Immature natural killer cell (primary cell): ENCODE measurements around the gene TMPRSS6. TPM values are rescaled to one million over a fixed set of nuclear protein-coding genes. Genes with fewer than 3 reads are reported as not detected.
A peak's percentile ranks its signal among the peaks of the same experiment; 100 is the strongest.

ENCODE experiments used
- DNase-seq, 3 donors: peaks; one replicate each; pipeline ENCODE4 v3.0.0; 2022; ENCODE audit warnings: mixed read lengths in 1 of 3
- H3K27ac Mint-ChIP-seq, 6 donors: one replicate each; pipeline ENCODE4 v1.8.0; 2020; ENCODE audit warnings: mixed read lengths in 6 of 6, mild to moderate bottlenecking in 5 of 6, inconsistent platforms in 4 of 6, moderate library complexity in 3 of 6
- H3K27me3 Mint-ChIP-seq, 3 donors: one replicate each; pipeline ENCODE4 v1.8.0; 2020 to 2021; ENCODE audit warnings: low read depth in 3 of 3, mild to moderate bottlenecking in 3 of 3, mixed read lengths in 3 of 3, moderate library complexity in 3 of 3, inconsistent platforms in 1 of 3
- H3K36me3 Mint-ChIP-seq, 3 donors: one replicate each; pipeline ENCODE4 v1.8.0; 2020; ENCODE audit warnings: mixed read lengths in 3 of 3, inconsistent platforms in 2 of 3, mild to moderate bottlenecking in 2 of 3
- H3K4me1 Mint-ChIP-seq, 2 donors: one replicate each; pipeline ENCODE4 v1.8.0; 2020; ENCODE audit warnings: inconsistent platforms in 2 of 2, mild to moderate bottlenecking in 2 of 2, mixed read lengths in 2 of 2, moderate library complexity in 1 of 2
- H3K4me3 Mint-ChIP-seq, 5 donors: one replicate each; pipeline ENCODE4 v1.8.0; 2020; ENCODE audit warnings: mild to moderate bottlenecking in 5 of 5, mixed read lengths in 5 of 5, inconsistent platforms in 3 of 5, moderate library complexity in 3 of 5
- H3K9me3 Mint-ChIP-seq, 6 donors: one replicate each; pipeline ENCODE4 v1.8.0; 2020; ENCODE audit warnings: mild to moderate bottlenecking in 6 of 6, mixed read lengths in 6 of 6, inconsistent platforms in 4 of 6, moderate library complexity in 3 of 6
- polyA plus RNA-seq, 3 donors: library from polyadenylated mRNA; unstranded; fragments of 300-500 nt; fragmentation: Illumina TruSeq; gene quantifications; one replicate each; pipeline ENCODE4 v1.2.3, GENCODE V29; 2021

TMPRSS6 gene
- polyA plus RNA-seq, 3 donors from 2014 or later: 0.28 to 0.52 TPM; not detected in 1

DNA sequence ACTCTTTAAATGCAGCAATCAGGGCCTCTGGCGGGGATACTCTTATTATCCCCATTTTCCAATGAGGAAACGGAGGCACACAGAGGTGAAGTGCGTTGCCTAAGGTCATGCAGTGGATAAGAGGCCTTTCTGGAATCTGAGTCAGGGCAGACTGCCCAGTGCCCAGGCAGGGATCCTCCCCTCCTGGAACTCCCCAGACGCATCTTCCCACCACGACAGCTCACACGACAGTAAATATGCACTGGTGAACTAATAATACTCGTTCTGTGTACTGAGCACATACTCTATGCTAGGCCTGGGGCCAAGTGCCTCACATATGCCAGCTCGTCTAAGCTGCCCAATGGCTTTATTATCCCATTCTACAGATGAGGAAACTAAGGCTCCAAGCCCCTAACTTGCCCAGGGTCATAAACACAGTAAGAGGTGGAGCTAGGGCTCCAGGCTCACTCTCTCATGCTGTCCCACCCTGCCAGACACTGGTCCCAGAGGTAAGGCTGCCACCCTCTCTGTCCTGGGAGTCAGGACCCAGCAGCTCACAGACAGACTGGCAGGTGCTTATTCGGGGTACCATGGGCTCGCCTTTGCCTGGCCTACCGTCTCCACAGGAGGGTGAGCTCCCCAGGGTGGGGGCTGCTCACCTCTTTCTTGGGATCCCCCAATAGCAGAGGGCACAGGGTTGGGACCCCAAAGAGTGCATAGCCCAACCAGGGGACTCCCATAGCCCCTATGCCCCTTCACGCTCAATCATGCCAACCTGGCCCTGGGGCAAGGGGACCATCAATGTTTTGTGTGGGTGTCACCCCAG, 37.9 kb upstream of the TMPRSS6 start:
- peak overlapping the region; percentile 95 to 99 (median 96) for H3K27ac Mint-ChIP-seq
- H3K4me1 Mint-ChIP-seq: peaks cover 77 to 80% of the 10 kb centered on the region in 2 donors
- H3K27me3 Mint-ChIP-seq: peaks cover 36 to 52% (median 40%) of the 10 kb centered on the region in 3 donors
- peak overlapping the region; percentile 95 to 99 (median 99) for H3K4me3 Mint-ChIP-seq
- H3K36me3 Mint-ChIP-seq: peaks cover 40 to 70% (median 57%) of the 10 kb centered on the region in 3 donors
- no peak for DNase-seq
- peaks cover 0 to 4% (median 0%) of the 10 kb centered on the region in 6 donors for H3K9me3 Mint-ChIP-seq

DNA sequence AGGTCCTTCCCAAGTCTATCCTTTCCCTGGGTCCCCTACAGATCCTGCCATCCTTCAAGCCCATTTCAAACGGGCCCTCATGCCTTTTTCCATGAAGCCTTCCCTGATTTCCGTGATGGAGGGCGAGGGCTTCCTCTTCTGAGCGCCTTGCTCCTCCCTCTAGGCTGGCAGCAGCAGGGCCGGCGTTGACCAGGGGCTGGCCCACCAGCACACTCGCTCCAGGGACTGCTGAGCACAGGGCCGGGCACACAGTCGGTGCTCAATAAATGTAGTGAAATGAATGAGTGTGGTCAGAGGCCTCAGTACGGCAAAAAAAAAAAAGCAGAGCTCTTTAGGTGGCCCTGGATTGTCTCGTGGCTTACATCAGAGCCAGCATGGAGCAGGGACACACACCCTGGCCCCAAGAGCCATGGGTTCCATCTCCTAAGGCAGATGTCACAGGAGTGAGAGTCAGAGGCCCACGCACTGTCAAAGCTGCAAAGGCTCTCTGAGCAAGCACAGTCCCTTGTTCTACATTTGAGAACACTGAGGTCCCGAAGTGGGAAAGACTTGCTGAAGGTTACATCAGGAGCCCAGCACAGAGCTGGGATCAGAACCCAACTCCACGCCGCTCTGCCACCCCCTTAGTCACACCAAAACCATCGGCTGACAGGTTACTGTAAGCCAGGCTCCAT, 37.1 kb upstream of the TMPRSS6 start:
- Mint-ChIP-seq H3K4me3 (peak overlapping the region; percentile 95 to 99 (median 99)), H3K27ac (peak overlapping the region; percentile 95 to 99 (median 96)), H3K9me3 (peaks cover 0 to 4% (median 0%) of the 10 kb centered on the region in 6 donors), H3K27me3 (peaks cover 36 to 52% (median 40%) of the 10 kb centered on the region in 3 donors), H3K4me1 (peaks cover 76 to 80% of the 10 kb centered on the region in 2 donors), H3K36me3 (peaks cover 40 to 76% (median 59%) of the 10 kb centered on the region in 3 donors)
- DNase-seq: no peak

DNA sequence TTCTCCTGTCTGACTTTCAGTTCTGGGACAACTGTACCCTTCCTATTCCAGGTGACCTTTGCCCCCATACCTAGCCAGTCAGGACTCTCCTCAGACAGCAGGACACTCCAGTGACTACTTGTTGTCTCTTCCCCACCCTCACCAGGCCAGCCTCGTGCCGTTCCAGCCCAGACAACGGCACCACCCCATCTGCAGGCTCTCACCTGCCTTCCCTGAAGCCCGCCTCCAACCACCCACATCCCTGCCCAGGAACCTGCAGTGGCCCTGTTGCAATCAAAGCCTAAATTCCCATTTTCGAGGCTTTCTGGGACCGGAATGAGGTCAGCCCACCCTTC, 36.5 kb upstream of the TMPRSS6 start:
- H3K36me3 Mint-ChIP-seq: peaks cover 40 to 82% (median 59%) of the 10 kb centered on the region in 3 donors
- H3K9me3 Mint-ChIP-seq: peaks cover 0 to 4% (median 0%) of the 10 kb centered on the region in 6 donors
- H3K4me1 Mint-ChIP-seq: peaks cover 75 to 80% of the 10 kb centered on the region in 2 donors
- peak overlapping the region; percentile 95 to 99 (median 99) for H3K4me3 Mint-ChIP-seq
- H3K27me3 Mint-ChIP-seq: peaks cover 39 to 56% (median 39%) of the 10 kb centered on the region in 3 donors
- H3K27ac Mint-ChIP-seq: peak overlapping the region; percentile 95 to 99 (median 96)
- DNase-seq: no peak

DNA sequence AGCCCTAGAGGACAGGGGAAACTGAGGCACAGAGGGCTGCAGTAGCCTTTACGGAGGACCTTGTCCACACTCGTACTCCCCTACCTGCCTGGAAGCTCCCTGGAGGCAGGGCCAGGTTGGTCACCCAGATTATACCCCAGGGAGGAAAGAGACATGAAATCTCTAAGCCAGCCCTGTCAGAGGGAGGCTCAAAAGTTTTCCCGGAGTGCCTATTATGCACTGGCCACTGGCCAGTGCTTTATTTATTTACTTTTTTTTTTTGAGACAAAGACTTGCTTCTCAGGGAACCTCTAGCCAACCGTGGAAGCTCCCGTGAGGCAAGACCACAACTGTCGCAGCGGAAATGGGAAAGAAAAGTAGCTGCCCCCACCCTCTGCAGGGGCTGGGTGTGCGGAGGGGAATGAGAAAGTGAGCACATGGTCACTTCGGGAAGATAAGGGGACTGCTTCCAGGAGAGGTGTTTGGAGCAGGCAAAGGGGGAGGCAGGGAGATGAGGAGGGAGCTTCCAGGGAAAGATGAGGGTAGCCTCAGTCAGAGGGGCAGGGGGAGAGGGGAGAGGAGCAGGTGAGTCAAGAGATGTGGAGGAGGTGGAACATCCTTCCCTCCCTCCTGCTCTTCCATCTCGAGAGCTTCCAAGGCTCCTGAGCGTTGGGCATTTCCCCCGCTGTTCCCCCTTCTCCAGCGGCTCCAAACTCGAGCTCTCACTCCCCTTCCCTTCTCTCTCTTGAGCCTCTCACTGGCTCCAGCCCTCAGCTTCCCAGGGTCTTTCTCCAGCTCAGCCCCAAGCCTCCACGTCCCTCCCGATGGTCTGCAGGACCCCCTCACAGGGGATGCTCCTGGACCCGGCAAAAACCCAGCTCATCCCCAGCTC, 35.9 kb upstream of the TMPRSS6 start:
- H3K9me3 Mint-ChIP-seq: peaks cover 0 to 2% (median 0%) of the 10 kb centered on the region in 6 donors
- H3K36me3 Mint-ChIP-seq: peaks cover 43 to 86% (median 63%) of the 10 kb centered on the region in 3 donors
- H3K27me3 Mint-ChIP-seq: peaks cover 39 to 55% (median 40%) of the 10 kb centered on the region in 3 donors
- H3K4me3 Mint-ChIP-seq: peak overlapping the region; percentile 95 to 99 (median 99)
- H3K4me1 Mint-ChIP-seq: peaks cover 75 to 80% of the 10 kb centered on the region in 2 donors
- DNase-seq: no peak
- H3K27ac Mint-ChIP-seq: peak overlapping the region; percentile 95 to 99 (median 96)

DNA sequence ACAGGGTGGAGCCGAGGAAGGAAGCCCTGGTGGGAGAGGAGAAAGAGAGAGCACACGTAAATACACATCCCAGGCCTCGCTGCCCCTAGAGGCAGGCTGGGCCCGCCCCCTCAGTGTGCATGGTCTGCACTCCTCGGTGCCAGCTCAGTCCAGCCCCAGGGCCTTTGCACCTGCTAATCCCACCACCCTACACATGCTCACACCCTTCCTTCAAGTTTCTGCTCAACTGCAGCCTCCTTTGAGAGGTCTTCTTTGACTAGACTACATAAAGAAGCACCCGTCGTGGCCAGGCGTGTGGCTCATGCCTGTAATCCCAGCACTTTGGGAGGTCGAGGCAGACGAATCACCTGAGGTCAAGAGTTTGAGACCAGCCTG, 34.7 kb upstream of the TMPRSS6 start:
- Mint-ChIP-seq H3K9me3 (no peaks in the 10 kb centered on the region), H3K36me3 (peaks cover 45 to 90% (median 64%) of the 10 kb centered on the region in 3 donors), H3K27ac (peak overlapping the region; percentile 95 to 99 (median 96)), H3K27me3 (peaks cover 33 to 44% (median 37%) of the 10 kb centered on the region in 3 donors), H3K4me1 (peaks cover 80 to 85% of the 10 kb centered on the region in 2 donors), H3K4me3 (peak overlapping the region; percentile 95 to 99 (median 99))
- DNase-seq: no peak

DNA sequence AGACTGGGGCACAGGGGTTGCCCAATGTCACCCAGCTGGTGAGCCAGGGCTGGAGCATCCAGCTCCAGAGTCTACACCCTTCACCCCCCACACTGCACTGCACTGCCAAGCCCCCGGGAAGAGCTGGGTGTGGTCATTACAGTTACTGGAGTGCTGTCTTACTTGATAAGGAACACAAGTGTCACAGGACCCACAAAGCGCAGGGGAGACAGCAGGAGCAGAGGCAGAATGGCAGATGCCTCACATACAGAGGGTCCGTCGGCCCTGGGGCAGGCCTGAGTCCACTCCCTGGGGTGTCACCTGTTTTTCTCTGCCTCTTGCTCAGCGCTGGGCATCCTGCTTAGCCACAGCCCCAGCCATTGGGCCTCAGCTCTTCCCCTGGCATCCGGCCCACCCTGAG, 32.5 kb upstream of the TMPRSS6 start:
- Mint-ChIP-seq H3K9me3 (no peaks in the 10 kb centered on the region), H3K36me3 (peaks cover 54 to 94% (median 66%) of the 10 kb centered on the region in 3 donors), H3K4me1 (peaks cover 96 to 100% of the 10 kb centered on the region in 2 donors), H3K4me3 (peak overlapping the region; percentile 95 to 99 (median 99)), H3K27me3 (peaks cover 30 to 53% (median 36%) of the 10 kb centered on the region in 3 donors), H3K27ac (peak overlapping the region; percentile 95 to 99 (median 96))
- no peak for DNase-seq

DNA sequence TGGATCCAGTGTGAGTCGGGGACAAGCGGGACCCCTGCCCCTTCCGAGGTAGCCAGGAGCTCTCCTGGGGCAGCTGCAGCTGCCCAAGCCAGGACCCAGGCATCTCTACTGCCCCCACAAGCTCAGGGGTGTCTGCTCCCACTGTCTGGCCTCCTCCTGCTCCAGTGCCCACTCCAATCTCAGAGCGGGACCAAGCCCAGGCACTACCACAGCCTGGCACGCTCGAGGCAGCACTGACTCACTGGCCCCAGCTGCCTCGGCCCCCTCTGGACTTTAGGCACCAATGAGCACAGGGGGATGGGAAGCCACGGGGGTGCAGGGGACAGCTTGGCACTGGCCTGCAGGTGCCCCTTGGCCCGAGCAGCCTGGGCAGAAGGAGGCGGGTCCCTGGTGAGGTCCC, 32.0 kb upstream of the TMPRSS6 start:
- Mint-ChIP-seq H3K4me1 (peaks cover 96 to 100% of the 10 kb centered on the region in 2 donors), H3K9me3 (no peaks in the 10 kb centered on the region), H3K4me3 (peak overlapping the region; percentile 17 to 99 (median 99)), H3K27me3 (peaks cover 30 to 58% (median 35%) of the 10 kb centered on the region in 3 donors), H3K36me3 (peaks cover 55 to 94% (median 65%) of the 10 kb centered on the region in 3 donors), H3K27ac (peak overlapping the region; percentile 62 to 99 (median 96))
- DNase-seq: no peak

DNA sequence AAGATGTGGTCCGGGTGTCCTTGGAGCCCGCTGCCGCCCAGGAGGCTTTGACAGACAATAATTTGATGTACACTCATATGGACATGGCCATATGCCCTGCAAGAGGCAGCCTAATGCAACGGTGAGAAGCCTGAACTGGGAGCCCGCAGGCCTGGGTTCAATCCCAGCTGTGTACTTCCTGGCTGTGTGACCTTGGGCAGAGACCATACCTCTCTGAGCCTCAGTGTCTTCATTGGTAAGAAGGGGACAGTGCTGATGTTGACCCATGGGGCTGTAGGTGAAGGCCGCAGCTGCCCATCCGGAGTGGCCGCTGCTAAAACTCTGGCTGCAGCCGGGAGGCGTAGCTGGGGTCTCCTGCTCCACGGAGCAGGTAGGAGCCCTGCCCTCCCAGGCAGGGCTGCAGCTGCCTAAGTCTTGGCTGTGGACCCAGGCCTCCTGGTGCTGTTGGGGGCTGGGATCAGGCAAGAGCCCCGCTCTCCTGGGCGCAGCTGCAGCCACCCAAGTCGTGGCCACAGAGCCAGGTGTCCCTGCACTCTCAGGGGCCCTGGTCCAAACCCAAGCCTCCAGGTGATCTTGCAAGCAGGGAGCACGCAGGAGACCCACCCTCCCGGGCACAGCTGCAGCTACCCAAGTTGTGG, 31.3 kb upstream of the TMPRSS6 start:
- peak overlapping the region; percentile 86 to 98 (median 92) for H3K27ac Mint-ChIP-seq
- no peak for DNase-seq
- H3K4me3 Mint-ChIP-seq: peak overlapping the region; percentile 63 to 99 (median 74)
- H3K4me1 Mint-ChIP-seq: peaks cover 95 to 97% of the 10 kb centered on the region in 2 donors
- H3K27me3 Mint-ChIP-seq: peaks cover 24 to 52% (median 29%) of the 10 kb centered on the region in 3 donors
- H3K9me3 Mint-ChIP-seq: no peaks in the 10 kb centered on the region
- peaks cover 49 to 88% (median 59%) of the 10 kb centered on the region in 3 donors for H3K36me3 Mint-ChIP-seq

DNA sequence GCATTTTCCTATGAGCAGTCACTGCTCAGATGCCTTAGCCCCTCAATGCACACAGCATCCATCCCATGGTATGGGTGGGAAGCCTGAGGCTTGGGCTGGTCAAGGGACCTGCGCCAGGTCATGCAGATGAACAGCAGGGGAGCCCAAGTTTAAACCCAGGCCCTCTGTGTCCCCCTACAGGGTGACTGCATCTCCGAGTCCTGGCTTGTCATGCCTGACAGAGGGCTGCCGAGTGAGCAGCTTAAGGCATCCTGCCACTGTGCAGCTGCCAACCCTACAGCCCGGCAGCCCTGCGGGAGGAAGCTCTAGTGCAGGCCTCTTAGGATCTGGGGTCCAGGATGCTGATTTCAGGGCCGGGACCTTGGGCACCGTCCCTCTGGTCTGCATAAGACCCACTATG, 30.2 kb upstream of the TMPRSS6 start:
- Mint-ChIP-seq H3K27me3 (peaks cover 26 to 52% (median 26%) of the 10 kb centered on the region in 3 donors), H3K9me3 (no peaks in the 10 kb centered on the region), H3K27ac (peak overlapping the region; percentile 92 to 97 (median 95)), H3K4me1 (peaks cover 95 to 97% of the 10 kb centered on the region in 2 donors), H3K36me3 (peaks cover 47 to 83% (median 54%) of the 10 kb centered on the region in 3 donors), H3K4me3 (peak overlapping the region; percentile 48 to 63 (median 60))
- DNase-seq: no peak

DNA sequence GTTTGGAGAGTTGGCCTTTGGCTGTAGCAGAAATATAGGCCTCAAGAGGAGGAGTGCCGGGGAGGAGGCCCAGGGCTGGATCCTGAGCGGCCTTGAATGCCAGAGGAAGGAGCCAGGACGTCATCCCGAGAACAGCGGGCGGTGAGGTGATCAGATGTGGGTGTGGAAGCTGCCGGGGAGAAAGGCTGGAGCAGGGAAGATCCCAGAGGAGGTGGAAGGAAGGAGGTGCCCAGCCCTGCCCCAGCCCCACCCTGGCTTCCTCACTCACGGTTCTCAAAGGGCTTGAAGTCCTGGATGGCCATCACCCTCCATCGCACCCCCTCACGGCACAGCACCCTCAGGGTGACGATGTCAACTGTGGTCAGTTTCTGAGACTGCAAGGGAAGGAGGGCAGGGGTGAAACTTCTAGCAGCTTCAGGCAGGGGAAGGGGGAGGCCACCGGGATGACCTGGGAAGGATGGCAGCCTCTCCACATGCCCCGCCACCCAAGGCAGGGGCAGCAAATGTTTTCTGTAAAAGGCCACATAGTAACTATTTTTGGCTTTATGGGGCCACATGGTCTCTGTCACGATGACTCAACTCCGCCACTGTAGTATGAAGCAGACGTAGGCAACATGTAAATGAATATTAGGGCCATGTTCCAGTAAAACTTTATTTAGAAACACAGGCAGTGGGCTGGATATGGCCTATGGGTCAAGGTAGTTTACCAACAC, 29.5 kb upstream of the TMPRSS6 start:
- peak overlapping the region; percentile 60 to 78 (median 63) for H3K4me3 Mint-ChIP-seq
- no peak for DNase-seq
- peaks cover 40 to 82% (median 50%) of the 10 kb centered on the region in 3 donors for H3K36me3 Mint-ChIP-seq
- peaks cover 94 to 97% of the 10 kb centered on the region in 2 donors for H3K4me1 Mint-ChIP-seq
- no peaks in the 10 kb centered on the region for H3K9me3 Mint-ChIP-seq
- peak overlapping the region; percentile 92 to 97 (median 95) for H3K27ac Mint-ChIP-seq
- H3K27me3 Mint-ChIP-seq: peaks cover 18 to 45% (median 23%) of the 10 kb centered on the region in 3 donors

DNA sequence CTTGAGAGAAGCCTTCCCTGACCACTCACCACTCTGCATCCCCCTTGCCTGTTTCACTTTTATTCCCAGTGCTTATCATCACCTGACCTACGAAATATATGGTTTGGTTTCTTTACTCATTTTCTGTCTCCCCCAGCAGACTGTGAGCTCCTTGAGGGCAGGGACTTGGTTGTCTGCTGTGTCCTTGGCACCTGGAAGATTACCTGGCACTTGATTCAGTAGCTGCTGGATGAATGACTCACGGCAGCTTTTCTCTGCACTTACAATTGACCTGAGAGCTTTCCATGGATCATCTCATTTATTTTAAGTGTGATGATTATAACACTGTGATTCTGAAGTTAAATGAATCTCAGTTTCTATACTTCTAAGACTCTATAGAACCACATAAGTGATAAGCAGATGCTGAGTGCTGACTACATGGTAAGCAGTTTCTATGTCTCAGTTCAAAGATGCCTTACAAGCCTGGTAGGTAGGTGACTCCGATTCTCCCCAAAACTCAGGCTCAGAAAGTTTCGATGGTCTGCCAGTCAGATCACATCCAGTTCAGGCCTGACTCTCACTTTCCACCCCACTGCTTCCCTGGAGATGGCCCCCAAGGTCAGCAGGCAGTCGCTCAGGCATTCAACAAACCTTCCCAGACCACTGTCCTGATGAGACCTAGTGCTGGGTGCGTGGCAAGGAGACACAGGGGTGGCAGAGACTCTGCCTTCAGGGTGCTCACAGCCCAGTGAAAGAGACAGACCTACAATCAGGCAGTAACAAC, 28.6 kb upstream of the TMPRSS6 start:
- Mint-ChIP-seq H3K4me3 (peak overlapping the region; percentile 18 to 78 (median 62)), H3K27ac (peak overlapping the region; percentile 92 to 97 (median 95)), H3K9me3 (no peaks in the 10 kb centered on the region), H3K36me3 (peaks cover 34 to 81% (median 47%) of the 10 kb centered on the region in 3 donors), H3K4me1 (peaks cover 93 to 97% of the 10 kb centered on the region in 2 donors), H3K27me3 (peaks cover 14 to 44% (median 23%) of the 10 kb centered on the region in 3 donors)
- DNase-seq: no peak
